ENCODE results near the gene CA9.

Gene CA9

DNA sequence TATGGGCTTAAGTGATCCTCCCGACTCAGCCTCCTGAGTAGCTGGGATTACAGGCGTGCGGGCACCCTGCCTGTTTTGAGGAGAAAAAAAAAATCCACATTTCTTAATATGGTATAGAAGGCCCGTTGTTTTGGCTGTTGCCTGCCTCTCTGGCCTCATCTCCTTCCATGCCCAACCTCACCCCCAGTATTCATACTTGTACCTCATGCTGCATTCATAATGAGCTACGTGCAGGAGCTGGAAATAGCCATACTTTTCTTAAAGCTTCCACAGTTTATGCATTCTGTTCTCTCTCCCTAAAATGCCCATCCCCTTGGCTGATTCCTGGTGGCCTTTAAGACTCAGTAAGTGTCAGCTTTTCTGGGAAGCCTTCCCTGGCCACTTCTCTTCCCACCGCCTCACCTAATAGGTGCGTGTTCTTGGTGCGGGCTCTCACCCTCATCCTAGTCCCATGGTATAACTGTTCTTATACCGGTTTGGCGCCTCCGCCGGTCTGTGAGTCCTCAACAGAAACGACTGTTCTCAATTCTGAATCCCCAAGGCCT lies 18.1 kb downstream of the CA9 start:
- no peak for DNase-seq

DNA sequence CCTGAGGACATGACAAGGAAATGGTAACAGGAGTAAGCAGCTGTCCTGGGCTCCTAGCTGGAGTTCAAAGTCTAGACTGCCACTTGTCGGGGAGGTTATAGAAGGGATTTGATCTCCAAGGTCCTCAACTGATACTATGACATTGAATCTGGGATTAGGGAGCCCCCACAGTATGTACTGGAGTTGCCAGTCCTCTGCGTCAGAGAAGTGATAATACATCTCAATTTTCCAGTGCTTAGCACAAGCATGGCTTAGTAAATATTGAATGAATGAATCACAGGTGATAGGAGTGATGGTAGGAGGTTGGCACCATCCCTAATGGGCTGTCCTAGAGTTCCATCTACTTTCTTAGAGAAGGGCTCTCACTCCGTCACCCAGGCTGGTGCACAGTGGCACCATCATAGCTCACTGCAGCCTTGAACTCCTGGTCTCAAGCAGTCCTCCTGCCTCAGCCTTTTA lies 22.2 kb downstream of the CA9 start:
- DNase-seq: no peak

DNA sequence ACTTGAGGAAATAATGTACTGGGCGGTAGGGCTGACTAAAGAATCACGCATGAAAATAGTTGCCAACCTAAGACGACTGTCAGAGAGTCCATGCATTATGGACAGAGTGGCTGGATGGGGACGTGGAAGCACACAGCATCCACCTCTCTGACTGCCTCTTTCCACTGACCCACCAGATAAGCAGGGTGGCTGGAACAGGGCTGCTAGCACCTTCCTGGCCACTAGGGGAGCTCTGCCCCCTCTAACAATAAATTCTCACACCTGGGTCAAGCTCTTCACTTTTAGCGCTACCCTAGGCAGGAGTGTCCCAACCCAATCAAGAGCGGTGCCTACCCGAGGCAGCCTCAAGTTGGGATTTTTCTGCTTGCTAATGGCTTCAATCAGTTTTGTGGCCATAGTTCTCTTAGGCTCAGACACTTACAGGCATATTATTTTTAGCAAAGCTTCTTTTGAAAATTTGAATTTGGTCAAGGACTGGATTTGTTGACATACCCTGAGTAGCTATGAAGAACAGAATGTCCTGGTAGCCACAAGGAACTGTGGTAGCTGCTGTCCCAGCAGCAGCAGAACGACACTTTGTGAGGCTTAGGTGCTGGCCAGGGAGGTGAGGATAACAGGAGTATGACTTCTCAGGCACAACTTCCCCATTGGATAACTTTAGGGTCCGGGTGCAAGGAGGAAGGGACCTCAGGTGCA lies 22.9 kb downstream of the CA9 start:
- peak in 1 of 2 experiments; percentile 39 for DNase-seq

DNA sequence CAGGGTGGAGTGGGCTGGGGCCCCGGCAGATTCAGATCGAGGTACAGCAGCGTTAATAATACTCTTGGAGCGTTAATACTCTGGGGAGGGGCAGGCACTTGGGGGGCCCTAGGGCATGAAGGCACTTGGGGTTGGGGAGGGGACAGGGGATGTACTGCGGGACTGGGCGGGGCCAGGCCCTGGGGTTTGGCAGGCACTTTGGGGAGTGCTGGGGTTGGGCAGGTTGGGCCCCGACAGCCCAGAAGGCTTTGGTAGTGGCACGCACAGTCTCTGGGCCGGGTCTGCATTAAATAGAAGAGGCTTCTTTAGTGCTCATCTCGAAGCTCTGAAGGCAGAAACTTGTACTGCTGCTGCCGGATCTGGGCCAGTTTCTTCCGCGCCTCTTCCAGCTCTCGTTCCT lies 23.8 kb downstream of the CA9 start:
- DNase-seq: no peak

DNA sequence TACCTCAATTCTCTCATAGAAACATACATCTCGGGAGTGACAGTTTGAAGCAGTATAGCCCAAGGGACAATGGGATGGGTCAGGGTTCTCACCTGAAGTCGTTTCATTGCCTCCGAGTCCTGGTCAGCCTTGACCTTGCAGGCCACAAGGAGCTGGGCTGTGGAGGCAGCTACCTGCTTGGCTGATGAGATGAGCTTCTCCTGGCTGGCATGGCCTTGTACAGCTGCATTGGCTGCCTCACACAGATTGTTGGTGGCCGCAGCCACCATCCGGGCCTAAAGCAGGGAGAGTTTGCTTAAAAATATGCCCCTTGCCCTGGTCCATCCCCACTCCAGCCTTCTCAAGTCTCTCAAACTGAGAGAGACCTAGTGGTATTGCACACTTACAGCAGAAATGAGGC lies 24.5 kb downstream of the CA9 start:
- DNase-seq: no peak

DNA sequence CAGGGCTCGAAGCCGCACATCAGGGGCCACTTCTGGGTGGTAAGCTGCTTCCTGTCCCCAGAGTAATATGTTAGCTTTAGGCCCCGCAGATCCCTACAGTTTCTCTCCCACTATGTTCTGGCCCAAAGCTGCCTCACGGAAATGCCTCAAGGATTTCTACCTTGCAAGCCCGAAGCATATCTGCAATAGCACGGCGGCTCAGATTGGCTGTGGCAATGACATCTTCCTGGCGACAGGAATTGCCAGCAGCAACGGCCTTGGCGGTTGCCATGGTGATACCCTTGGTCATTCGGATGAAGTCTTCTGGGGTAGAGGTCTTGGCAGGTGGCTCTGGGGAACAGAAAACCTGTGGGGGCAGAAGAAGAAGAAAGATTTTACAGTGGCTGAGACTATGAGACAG lies 26.3 kb downstream of the CA9 start:
- DNase-seq: no peak

DNA sequence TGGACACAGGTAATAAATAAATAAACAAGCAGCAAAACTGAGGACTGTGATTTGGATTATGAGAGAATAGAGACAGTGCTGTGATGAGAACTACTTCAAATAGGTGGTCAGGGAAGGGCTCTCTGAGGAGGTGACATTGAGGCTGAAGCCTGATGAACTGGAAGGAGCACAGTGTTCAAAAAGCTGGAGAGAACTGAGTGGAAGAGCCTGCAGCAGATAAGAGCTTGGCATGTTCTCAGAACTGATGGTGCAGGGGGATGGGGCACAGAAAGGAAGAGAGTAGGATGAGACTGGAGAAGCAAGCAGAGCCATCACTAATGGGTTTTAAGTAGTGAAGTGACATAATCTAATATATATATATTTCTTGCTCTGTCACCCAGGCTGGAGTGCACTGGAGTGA lies 27.2 kb downstream of the CA9 start:
- no peak for DNase-seq

DNA sequence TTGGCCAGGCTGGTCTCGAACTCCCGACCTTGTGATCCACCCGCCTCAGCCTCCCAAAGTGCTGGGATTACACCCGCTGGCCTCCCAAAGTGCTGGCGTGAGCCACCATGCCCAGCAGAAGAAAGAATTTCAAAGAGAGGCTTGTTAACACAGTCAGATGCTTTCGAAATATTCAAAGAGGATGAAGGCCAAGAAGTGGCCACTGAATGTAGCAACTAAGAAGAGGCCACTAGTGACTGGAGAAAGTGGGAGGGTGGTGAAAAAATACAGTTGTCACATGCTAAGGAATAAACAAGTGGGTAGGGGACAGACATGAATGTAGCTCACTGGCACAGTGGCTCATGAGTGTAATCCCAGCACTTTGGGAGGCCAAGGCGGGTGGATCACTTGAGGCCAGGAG lies 29.0 kb downstream of the CA9 start:
- no peak for DNase-seq

DNA sequence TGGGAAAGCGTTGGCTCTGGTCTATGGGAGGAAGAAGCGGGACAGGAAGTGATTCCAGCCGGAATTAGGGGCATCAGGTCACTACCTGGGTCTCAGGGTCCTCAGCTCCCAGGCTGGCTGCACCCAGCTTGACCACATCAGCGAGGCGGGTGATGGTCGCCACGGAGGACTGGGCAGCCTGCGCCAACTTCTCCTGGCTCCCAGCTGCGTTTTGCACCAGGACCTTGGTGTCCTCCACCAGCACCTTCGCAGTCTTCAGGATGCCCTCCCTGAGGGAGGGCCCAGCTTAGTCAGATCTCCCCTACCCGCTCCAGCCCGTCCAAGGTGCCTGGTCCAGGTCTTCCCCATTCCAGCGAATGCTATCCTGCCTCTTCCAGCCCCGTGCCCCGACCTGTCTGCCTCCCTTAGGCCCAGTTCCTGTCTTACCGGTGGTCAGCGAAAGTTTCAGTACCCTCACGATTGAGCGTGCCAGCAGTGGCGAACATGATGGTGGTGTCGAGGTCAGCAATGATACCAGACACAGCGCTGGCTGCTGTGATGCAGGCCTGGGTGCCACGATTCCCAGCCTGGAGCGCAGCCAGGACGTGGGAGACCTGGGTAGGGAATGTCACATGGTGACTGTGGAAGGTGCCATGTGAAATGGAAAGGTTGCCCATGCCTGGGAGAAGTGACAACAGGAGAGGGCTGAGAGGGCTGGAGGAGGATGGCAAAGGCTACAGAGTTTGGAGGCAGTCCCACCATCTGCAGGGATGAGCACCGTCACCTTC lies 30.4 kb downstream of the CA9 start:
- no peak for DNase-seq

DNA sequence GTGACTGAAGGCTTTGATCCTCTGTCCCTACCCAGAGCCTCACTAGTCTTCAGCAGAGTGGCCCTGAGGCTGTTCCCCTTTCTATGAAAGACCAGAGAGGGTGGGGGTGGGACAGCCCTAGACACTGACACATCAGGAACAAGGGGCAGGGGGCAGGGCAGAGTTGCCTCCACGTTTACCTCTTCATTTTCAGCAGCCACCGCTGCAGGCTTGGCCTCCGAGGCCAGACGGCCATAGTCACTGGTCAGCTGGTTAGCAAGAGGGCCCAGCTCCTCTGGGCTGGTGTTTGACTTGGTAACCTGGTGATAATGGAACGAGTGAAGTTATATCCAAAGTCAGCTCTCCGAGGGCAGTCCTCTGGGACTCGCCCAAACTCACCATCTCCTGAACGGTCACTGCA lies 31.6 kb downstream of the CA9 start:
- DNase-seq: no peak

DNA sequence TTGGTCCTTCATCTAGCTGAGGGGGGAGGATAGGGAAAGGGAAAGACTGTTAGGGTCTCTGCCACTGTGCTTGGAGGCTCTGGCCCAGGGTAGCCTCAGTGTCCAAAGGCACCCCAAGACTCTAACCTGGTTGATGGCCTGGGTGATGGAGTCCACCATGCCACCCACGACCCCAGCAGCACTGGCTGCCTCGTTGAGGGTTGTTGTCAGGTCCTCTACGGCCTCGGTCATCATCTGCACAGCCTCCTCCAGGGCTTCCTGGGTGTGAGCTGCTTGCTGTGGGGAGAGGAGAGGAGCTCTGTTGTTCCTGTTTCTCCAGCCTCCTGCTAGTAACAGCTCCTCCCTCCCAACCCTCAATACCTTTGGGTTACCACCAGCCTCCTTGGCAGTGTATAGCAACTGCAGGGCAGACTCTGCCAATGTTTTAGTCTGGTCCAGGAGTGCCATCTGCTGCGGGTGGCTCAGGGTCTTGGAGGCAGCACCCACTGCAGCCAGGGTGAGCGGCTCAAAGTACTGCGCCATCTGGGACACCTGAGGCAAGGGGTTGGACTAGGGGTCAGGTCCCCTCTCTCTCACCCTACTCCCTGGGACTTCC lies 32.2 kb downstream of the CA9 start:
- DNase-seq: peak; percentile 48 to 73

DNA sequence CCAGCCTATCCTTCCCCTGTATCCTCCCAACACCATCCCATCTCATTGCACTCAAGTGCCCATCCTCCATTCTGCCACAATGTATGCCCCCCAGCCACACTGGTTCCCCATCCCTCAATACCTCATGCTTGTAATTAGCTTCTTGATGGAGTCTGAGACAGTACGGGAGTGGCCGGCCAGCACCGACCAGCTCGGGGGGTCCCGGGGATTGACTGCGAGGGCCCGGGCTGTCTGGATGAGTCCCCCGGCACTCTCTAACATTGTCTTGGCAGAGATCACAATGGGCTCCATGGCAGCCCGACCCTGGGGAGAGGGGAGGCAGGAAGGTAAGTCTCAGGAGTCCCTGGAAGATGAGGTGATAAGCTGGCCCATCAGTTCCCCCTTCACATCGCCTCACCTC lies 33.2 kb downstream of the CA9 start:
- no peak for DNase-seq

DNA sequence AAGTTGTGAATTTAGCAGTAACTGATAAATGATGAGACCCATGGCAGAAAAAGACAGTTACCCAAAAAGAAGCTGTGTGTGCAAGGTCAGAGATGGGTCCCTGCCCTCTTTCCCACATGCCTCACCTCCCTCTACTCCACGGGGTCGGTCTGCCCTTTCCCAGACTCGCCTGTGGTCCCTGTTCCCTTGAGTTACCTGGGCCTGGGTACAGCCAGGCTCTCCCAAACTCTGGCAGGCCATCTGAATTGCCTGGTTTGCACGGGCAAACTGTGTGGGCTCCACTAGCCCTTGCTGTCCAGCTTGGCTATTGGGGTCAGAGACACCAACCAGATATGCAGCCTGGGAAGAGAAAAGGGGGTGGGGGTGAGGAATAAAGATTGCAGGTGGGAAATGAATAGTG lies 34.4 kb downstream of the CA9 start:
- DNase-seq: no peak

DNA sequence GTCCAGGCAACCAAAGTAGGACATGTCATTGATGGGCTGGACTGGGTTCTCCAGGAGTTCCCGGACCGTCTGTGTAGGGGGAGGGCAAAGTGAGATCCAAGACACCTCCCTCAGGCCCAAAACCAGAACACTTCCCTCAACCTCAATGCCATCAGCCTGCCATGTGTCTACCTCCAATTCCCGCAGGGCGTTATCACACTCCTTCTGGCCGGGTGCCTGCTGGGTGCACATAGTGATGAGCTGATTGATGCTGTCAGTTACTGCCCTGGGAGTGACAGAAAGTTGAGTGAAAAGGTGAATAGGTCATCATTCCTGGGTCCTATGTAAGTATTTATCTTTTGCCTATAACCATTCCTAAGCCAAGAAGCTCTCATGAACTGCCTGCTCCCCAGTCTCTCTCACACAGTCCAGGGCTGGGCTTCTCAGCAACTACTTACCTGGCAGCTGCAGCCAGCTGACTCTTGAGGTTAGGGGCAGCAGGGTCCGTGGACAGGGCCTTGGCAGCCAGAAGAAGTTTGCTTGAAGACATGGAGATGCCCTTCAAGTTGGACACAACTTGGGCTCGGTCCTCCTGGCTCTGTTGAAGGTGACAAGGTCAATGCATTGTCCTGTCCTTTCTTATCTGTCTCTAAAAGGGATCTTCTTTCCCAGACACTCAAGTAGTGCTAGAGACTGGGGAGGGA lies 37.2 kb downstream of the CA9 start:
- DNase-seq: no peak

DNA sequence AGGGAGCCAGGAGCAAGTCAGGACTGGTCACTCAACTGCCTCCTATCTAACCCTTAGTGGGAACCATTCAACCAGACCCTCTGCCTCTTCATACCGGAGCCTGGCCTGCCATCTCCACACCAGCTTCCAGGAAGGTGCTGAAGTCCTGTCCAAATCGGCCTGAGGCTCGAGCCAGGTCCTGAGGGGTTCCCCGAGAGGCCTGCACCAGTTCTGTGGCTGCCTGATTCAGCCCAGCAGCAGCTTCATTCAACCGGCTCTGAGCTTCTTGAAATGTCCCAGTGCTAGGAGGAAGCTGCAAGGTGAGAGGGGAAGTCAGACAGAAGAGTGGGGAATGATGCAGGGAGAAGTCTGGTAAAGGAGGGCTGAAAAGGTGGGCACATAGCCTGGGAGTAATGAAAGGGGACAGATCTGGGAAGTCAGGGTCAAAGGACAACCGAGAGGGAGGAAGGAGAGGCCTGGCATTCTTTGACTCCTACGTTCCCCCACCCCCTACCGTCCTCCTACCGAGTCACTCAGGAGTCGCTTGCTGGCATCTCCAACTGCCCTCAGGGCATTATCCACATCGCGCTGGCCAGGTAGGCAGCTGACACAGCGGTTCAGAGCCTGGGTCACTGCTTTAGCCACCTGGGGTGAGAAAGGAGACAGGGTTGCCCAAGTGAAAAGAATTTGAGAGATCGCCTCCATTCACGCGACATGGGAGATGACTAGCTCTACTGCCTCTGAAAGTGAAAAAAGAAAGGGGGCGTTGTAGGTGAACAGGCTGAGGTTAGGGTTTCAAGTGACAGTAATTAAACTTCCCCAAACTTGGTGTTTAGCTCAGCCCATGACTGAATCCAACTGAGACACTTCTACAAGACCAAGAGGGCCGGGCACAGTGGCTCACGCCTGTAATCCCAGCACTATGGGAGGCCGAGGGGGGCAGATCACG lies 38.0 kb downstream of the CA9 start:
- DNase-seq: no peak

DNA sequence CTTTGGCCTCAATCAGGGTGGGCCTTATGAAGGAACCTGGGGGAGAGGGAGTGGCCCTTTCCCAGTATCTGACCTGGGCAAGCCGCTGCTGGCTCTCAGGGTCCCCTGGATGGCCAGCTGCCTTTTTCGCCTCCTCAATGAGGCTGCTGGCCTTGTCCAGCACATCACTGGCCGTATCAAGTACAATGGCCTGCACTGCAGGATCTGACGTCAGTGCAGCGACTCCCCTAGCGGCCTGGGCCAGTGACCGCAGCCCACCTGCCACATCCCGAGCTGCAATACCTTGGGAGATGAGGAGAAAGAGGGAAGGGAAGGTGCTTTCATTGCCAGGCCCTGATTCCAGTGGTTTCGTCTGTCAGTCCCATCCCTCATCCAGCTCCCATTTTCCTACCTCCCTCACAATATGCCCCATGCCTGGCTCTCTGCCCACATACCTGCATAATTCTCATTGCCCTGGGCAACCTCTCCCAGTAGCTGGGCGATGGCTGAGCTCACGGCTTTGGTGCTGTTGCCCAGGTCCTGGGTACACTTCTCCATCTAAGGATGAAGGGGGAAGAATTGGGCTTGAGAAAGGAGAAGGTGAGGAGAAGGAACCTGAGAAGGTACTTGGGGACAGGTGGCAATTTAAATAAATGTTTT lies 39.2 kb downstream of the CA9 start:
- DNase-seq: no peak

DNA sequence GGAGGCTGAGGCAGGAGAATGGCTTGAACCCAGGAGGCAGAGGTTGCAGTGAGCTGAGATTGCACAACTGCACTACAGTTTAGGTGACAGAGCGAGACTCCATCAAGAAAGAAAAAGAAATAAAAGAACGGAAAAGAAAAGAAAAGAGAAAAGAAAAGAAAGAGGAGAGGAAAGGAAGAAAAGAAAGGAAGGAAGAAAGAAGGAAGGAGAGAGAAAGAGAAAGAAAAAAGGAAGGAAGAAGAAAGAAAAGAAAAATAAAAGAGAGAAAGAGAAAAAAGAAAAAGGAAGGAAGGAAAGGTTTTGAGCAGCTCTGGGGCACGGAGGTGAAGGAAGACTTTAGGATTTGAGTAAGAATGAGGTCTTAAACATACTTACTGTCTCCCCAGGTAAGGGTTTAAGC lies 39.9 kb downstream of the CA9 start:
- DNase-seq: no peak

DNA sequence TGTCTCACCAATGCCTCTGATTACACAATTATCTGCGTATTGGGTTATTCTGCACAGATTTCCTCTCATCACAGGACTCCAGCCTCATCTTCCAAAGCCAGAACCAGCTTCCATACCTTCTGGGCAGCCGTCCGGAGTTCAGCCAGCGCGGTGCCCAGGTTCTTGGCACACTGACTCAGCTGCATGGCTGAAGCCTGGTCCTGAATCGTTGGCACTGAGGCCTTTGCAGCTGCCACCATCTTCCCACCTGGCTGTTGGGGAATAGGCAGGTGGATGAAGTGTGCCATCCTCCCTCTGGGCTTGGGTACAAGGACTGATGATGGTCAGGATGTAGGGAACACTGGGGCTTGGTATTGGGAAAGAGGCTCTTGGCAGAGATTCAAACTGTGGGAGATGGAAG lies 40.4 kb downstream of the CA9 start:
- no peak for DNase-seq

DNA sequence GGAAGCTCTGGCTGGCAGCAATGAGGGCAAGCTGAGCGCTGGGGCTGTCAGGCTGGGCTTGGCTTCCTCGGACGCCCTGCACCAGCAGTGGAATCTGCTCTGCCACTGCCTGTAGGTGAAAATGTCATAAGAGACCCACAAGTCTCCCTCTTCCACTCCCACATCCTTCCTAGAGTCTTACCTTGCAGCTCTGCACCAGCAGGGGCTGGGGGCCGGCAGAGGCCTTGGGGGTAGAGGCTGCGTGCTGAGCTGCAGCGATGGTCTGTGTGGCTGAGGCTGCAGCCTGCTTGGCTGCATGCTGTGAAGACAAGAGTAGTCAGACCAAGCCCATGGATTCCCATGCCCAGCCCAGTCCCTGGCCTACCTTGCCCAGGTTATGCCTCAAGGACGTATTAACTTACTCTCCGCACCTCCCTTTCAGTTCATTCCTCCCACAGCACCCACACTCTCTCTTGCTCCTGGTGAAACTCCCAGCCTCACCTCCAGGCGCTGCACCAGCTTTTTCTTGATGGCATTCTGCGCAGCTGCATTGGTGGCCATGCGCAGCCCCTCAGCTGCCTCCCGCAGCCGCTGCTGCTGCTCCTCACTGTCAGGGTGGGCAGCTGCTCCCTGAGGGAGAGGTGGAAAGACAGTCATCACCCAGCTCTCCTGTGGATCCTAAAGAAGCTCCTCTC lies 41.0 kb downstream of the CA9 start:
- no peak for DNase-seq

DNA sequence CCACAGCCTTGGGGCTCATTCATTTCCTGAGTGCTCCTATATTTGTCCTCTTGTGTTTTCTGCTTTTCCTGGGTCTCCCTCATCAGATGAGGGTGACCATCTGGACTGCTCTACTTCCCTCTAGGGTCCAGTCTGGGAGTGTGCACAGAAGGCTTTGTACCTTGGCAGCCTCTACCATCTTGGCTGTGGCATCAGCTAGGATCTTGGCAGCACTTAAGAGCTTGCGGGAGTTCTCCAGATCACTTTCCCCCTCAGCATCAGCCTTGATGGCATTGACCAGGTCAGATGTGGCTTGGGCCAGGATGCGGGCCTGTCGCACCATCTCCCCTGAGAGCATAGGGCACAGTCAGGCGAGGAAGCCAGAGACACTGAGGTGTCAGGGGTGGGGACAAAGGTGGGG lies 42.5 kb downstream of the CA9 start:
- DNase-seq: peak; percentile 71 to 81

Measured in cerebellar nuclear complex (tissue), 1 donor.